MM.1S (cell line): Measurements from ENCODE around the gene PRR5.

Experiments
- CTCF ChIP-seq: fragments of 300-600 bp; sonication (generic); IDR thresholded peaks from 2 replicates; pipeline ENCODE4 v1.5.1; 2016; ENCODE audit warnings: antibody characterized with exemption, low read length, mixed read lengths
- EZH2 ChIP-seq: fragments of 300-600 bp; sonication (generic); optimal IDR thresholded peaks from 2 replicates; pipeline ENCODE3; 2017; ENCODE audit warnings: low read depth, mild to moderate bottlenecking, antibody characterized with exemption, low read length, mixed read lengths
- EZH2phosphoT487 ChIP-seq: fragments of 300-600 bp; sonication (generic); IDR thresholded peaks from 2 replicates; pipeline ENCODE4 v1.6.1; 2018; ENCODE audit warnings: antibody characterized with exemption, low read length

DNA sequence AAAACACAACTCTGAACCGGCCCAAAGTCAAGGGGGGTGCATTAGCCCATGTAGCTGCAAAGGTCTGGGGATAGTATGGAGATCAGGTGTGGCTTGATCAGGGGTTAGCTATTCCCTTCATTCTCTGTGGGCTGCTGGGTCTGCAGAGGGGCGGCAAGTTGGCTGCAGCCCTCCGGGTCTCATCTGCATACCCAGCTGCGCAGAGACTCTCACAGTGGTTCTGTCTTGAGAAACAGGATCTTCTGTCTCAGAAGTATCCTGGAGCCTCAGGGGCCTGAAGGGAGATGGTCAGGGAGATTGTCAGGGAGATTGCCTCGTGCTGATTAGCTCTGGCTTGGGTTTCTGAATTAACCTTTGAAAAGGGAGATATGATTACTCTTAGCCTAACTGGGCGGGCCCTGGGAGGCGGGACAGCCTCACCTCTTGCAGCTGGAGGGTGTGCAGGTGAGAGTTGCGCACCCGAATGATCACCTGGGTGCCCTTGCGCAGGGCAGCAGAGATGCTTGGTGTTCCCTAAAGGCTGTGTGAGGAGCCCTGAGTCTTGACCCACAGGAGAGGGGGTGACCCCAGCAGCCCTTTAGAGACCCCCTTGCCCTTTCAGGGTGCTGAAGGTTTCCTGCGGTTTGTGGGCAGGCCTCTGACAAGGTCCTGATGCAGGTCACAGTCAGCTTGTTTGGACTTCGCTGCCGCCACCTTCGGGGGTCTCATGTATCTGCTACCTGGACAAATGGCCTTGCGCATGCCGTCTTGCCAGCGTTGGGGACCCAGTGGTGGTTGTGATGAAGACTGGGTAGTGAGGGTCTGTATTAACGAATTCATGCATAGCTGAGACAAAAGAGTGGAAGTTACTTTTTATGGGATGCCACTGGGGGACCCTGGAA, 57.7 kb downstream of the PRR5 start:
- TF ChIP-seq CTCF (no peak), EZH2 (no peak), EZH2phosphoT487 (no peak)
